NCI-H1436 treated with DMSO at 0.1 percent for 48 hours (cell line): ENCODE results near the gene SLC6A4.
"Not testable (repeated sequence)": the region's sequence is repeated elsewhere in the genome, so short reads cannot be mapped to it uniquely, and the experiment has no call there.

Source experiments
- DNase-seq: peaks from one replicate; lab custom pipeline; 2025; lab: John Stamatoyannopoulos, UW

The SLC6A4 gene

GRCh38 chr17:30238387-30239088 lies 3.0 kb upstream of the SLC6A4 start:
- no peak for DNase-seq

GRCh38 chr17:30238003-30238344 lies 2.5 kb upstream of the SLC6A4 start:
- DNase-seq, result no peak

- DNase-seq, result no peak
These were observed 2.0 kb upstream of the SLC6A4 start for GRCh38 chr17:30237296-30238002.

- no peak for DNase-seq
These were observed 1.3 kb upstream of the SLC6A4 start for GRCh38 chr17:30236766-30237165.

- DNase-seq, result no peak
These were observed 764 bp upstream of the SLC6A4 start for GRCh38 chr17:30236297-30236624.

- no peak for DNase-seq
These were observed 533 bp downstream of the SLC6A4 start for GRCh38 chr17:30234964-30235363.

GRCh38 chr17:30234296-30234695 lies 1.2 kb downstream of the SLC6A4 start:
- DNase-seq, result no peak

- no peak for DNase-seq
These were observed 2.6 kb downstream of the SLC6A4 start for GRCh38 chr17:30232824-30233427.

GRCh38 chr17:30232015-30232823 lies 3.3 kb downstream of the SLC6A4 start:
- DNase-seq, result no peak

GRCh38 chr17:30230596-30231125 lies 4.8 kb downstream of the SLC6A4 start:
- no peak for DNase-seq

- not testable (repeated sequence) for DNase-seq
These were observed 5.5 kb downstream of the SLC6A4 start for GRCh38 chr17:30230009-30230408.

- no peak for DNase-seq
These were observed 6.5 kb downstream of the SLC6A4 start for GRCh38 chr17:30229012-30229411.

GRCh38 chr17:30228011-30228410 lies 7.5 kb downstream of the SLC6A4 start:
- no peak for DNase-seq

- DNase-seq, result no peak
These were observed 8.6 kb downstream of the SLC6A4 start for GRCh38 chr17:30226878-30227277.

- DNase-seq, result no peak
These were observed 9.5 kb downstream of the SLC6A4 start for GRCh38 chr17:30225919-30226553.

- DNase-seq, result no peak
These were observed 10.4 kb downstream of the SLC6A4 start for GRCh38 chr17:30225112-30225511.

- no peak for DNase-seq
These were observed 11.0 kb downstream of the SLC6A4 start for GRCh38 chr17:30224419-30224960.

GRCh38 chr17:30222721-30223175 lies 12.7 kb downstream of the SLC6A4 start:
- no peak for DNase-seq

- DNase-seq, result no peak
These were observed 13.2 kb downstream of the SLC6A4 start for GRCh38 chr17:30222251-30222650.

GRCh38 chr17:30221346-30221745 lies 14.2 kb downstream of the SLC6A4 start:
- no peak for DNase-seq

- no peak for DNase-seq
These were observed 15.1 kb downstream of the SLC6A4 start for GRCh38 chr17:30220414-30220813.

- no peak for DNase-seq
These were observed 15.7 kb downstream of the SLC6A4 start for GRCh38 chr17:30219833-30220232.
